OCI-LY7 (cell line): ENCODE results near the gene FAM13C. TPM values are rescaled to one million over a fixed set of nuclear protein-coding genes. Genes with fewer than 3 reads are reported as not detected.
"Not testable (repeated sequence)": the region's sequence is repeated elsewhere in the genome, so short reads cannot be mapped to it uniquely, and the experiment has no call there.

Source experiments
- BruUV-seq: library from RNA; stranded (reverse); fragments of 400-500 nt; replicated peaks from 2 replicates; lab custom pipeline; 2021; lab: Mats Ljungman, UMichigan
- CTCF ChIA-PET: fragments of 300-600 bp; sonication (Branson Sonifier 250); formaldehyde crosslinking; loops from one replicate; lab custom pipeline; 2022; ENCODE audit warnings: antibody characterized with exemption; ENCODE audit not compliant: unreplicated experiment; lab: Charles Lee
- POLR2A ChIA-PET: fragments of 300-600 bp; sonication (Branson Sonifier 250); formaldehyde crosslinking; loops from one replicate; lab custom pipeline; 2022; ENCODE audit warnings: antibody characterized with exemption; lab: Charles Lee
- DNase-seq: peaks from one replicate; pipeline ENCODE4 v3.0.0-alpha.2; 2015; ENCODE audit warnings: low spot score
- H2AFZ ChIP-seq: fragments of 200-600 bp; sonication (generic), shearing (Covaris generic); 2 replicates; pipeline ENCODE4 v1.6.1; 2014; ENCODE audit warnings: mild to moderate bottlenecking, antibody characterized with exemption, low read length, moderate library complexity
- H3K27ac ChIP-seq: fragments of 200-600 bp; sonication (generic); 2 replicates; pipeline ENCODE4 v1.5.1; 2014; ENCODE audit warnings: mixed run types, low read depth, mild to moderate bottlenecking, moderate library complexity, low read length, inconsistent platforms; ENCODE audit not compliant: poor library complexity, severe bottlenecking
- H3K36me3 ChIP-seq: fragments of 200-600 bp; sonication (generic); 2 replicates; pipeline ENCODE4 v1.6.1; 2014; ENCODE audit warnings: mild to moderate bottlenecking, antibody characterized with exemption, low read length, moderate library complexity, mixed read lengths; ENCODE audit not compliant: insufficient read depth
- H3K4me1 ChIP-seq: fragments of 200-600 bp; sonication (generic); 2 replicates; pipeline ENCODE4 v1.5.1; 2014; ENCODE audit warnings: mild to moderate bottlenecking, low read length; ENCODE audit not compliant: insufficient read depth, poor library complexity, severe bottlenecking
- H3K4me2 ChIP-seq: fragments of 200-600 bp; sonication (generic); 2 replicates; pipeline ENCODE4 v1.6.1; 2014; ENCODE audit warnings: mild to moderate bottlenecking, low read length
- H3K4me3 ChIP-seq: fragments of 200-600 bp; sonication (generic); 2 replicates; pipeline ENCODE4 v1.5.1; 2014; ENCODE audit warnings: mild to moderate bottlenecking, low read depth, low read length; ENCODE audit not compliant: poor library complexity, severe bottlenecking
- H3K79me2 ChIP-seq: fragments of 200-600 bp; sonication (generic); 2 replicates; pipeline ENCODE4 v1.6.1; 2016; ENCODE audit warnings: low read depth, mild to moderate bottlenecking, low read length, moderate library complexity, mixed read lengths; ENCODE audit not compliant: insufficient read depth
- H3K9me2 ChIP-seq: fragments of 200-600 bp; sonication (generic); 2 replicates; pipeline ENCODE4 v1.6.1; 2016; ENCODE audit warnings: mild to moderate bottlenecking, low read length, mixed read lengths; ENCODE audit not compliant: insufficient read depth
- H3K9me3 ChIP-seq: fragments of 200-600 bp; sonication (generic); 2 replicates; pipeline ENCODE4 v1.6.1; 2014; ENCODE audit warnings: mild to moderate bottlenecking, mixed run types, low read length, mixed read lengths
- H4K20me1 ChIP-seq: fragments of 200-600 bp; sonication (generic); 2 replicates; pipeline ENCODE4 v1.6.1; 2014; ENCODE audit warnings: mild to moderate bottlenecking, antibody characterized with exemption, low read length, moderate library complexity, mixed read lengths; ENCODE audit not compliant: insufficient read depth
- EZH2phosphoT487 ChIP-seq: fragments of 200-600 bp; sonication (generic); IDR thresholded peaks from 2 replicates; pipeline ENCODE4 v1.6.1; 2018; ENCODE audit warnings: low read depth, borderline replicate concordance, mild to moderate bottlenecking, mixed run types, antibody characterized with exemption, low read length, moderate library complexity, mixed read lengths
- intact Hi-C: fragments of 100-400 bp; cut with micrococcal nuclease; formaldehyde crosslinking; loops from one replicate; pipeline ENCODE4 v1.10.0; 2022; ENCODE audit not compliant: unreplicated experiment
- total RNA-seq, 2 experiments: library from RNA; depleted of rRNA in 1 of 2; stranded (reverse); fragments of >200 nt in 1 of 2; shearing (Covaris generic) in 1 of 2; gene quantifications; 2 replicates each; pipeline ENCODE4 v1.2.3, GENCODE V29; 2014 to 2022
- TF ChIP-seq, protein P1 (sequence below): fragments of 200-600 bp; sonication (generic); conservative IDR thresholded peaks from 2 replicates; pipeline ENCODE4 v1.5.1; 2014; ENCODE audit warnings: mild to moderate bottlenecking, antibody characterized with exemption, low read length, moderate library complexity, mixed read lengths

The FAM13C gene
- total RNA-seq, 2 experiments from 2014 or later, result not detected

DNA sequence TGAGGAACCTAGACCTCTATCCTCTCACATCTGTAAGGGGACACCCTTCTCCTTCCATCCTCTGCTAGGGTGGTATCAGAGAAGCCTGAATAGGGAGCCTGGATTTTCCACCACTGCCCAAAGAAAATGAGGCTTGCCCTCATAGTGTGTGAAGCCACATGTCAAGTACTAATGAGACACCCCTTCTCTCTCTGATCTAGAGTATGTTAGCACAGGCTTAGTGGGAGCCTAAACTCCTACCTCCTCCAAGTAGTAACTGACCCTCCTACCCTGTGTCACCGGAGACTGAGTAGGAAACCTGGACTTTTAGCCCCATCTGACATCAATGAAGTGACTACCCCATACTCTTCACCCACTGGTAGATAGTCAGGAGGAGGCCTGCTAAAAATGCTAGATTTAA lies 120.3 kb downstream of the FAM13C start:
- Histone ChIP-seq H3K4me3 (no peak overlapping the region), H2AFZ (no peak overlapping the region), H4K20me1 (no peaks in the 10 kb centered on the region), H3K9me2 (no peaks in the 10 kb centered on the region), H3K9me3 (no peaks in the 10 kb centered on the region), H3K36me3 (no peaks in the 10 kb centered on the region), H3K79me2 (no peaks in the 10 kb centered on the region), H3K4me1 (no peaks in the 10 kb centered on the region), H3K4me2 (no peak overlapping the region), H3K27ac (no peak overlapping the region)
- ChIA-PET POLR2A (no interaction called here), CTCF (no interaction called here)
- no peak for DNase-seq
- no TSS peak for BruUV-seq
- intact Hi-C loops, result loop anchor here (10.0 kb wide), 1 partner anchor 793 kb away; no protein-coding TSS in a partner anchor
- TF ChIP-seq, protein P1, sequence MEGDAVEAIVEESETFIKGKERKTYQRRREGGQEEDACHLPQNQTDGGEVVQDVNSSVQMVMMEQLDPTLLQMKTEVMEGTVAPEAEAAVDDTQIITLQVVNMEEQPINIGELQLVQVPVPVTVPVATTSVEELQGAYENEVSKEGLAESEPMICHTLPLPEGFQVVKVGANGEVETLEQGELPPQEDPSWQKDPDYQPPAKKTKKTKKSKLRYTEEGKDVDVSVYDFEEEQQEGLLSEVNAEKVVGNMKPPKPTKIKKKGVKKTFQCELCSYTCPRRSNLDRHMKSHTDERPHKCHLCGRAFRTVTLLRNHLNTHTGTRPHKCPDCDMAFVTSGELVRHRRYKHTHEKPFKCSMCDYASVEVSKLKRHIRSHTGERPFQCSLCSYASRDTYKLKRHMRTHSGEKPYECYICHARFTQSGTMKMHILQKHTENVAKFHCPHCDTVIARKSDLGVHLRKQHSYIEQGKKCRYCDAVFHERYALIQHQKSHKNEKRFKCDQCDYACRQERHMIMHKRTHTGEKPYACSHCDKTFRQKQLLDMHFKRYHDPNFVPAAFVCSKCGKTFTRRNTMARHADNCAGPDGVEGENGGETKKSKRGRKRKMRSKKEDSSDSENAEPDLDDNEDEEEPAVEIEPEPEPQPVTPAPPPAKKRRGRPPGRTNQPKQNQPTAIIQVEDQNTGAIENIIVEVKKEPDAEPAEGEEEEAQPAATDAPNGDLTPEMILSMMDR, result no peak
- no peak for TF ChIP-seq EZH2phosphoT487

DNA sequence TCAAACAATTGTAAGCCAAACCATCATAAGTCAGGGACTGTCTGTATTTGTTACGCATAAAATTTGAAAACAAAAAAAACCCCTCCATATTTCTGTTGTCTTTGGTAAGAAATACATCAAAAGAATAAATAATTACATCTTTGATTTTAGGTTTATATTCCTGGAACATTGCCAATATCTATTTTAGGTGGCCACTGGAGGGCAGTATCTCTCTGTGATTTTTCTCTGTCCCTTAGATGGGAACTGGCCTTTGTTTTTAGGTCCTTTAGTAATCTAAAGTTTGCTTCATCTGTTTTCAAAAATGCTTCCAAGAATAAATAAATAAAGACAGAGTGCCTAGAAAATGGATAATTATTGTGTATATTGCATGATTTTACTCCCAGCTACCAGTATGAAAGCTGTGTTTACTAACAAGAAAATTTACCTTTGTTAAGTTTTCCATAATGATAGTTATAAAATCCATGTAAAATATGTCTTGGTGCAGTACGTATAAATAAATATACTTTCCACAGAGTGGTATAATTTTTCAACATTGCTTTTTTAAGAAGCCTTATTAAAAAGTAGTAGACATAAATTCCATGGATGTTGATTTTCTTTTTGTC lies 121.7 kb downstream of the FAM13C start:
- CTCF ChIA-PET, result no interaction called here
- no peak overlapping the region for H2AFZ ChIP-seq
- H3K4me1 ChIP-seq, result no peaks in the 10 kb centered on the region
- TF ChIP-seq, protein P1, result peak; percentile 84
- TF ChIP-seq EZH2phosphoT487, result no peak
- no peak overlapping the region for H3K27ac ChIP-seq
- H3K9me2 ChIP-seq, result no peaks in the 10 kb centered on the region
- no peak overlapping the region for H3K4me3 ChIP-seq
- no peaks in the 10 kb centered on the region for H3K9me3 ChIP-seq
- no peaks in the 10 kb centered on the region for H3K36me3 ChIP-seq
- H4K20me1 ChIP-seq, result no peaks in the 10 kb centered on the region
- no TSS peak for BruUV-seq
- intact Hi-C loops, result loop anchor here (2.0 to 10.0 kb wide), 2 partner anchors 382 to 794 kb away; no protein-coding TSS in a partner anchor
- POLR2A ChIA-PET, result no interaction called here
- DNase-seq, result peak; percentile 16
- H3K79me2 ChIP-seq, result no peaks in the 10 kb centered on the region
- no peak overlapping the region for H3K4me2 ChIP-seq

DNA sequence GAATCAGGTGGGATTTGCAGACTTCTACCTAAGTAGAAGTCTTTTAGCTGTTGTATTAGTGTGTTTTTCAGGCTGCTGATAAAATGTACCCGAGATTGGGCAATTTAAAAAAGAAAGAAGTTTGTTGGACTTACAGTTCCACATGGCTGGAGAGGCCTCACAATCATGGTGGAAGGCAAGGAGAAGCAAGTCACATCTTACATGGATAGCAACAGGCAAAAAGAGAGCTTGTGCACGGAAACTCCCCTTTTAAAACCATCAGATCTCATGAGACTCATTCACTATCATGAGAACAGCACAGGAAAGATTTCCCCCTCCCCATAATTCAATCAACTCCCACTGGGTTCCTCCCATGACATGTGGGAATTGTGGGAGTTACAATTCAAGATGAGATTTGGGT lies 123.2 kb downstream of the FAM13C start:
- H3K4me2 ChIP-seq, H3K79me2 ChIP-seq, H3K4me1 ChIP-seq, H3K9me3 ChIP-seq, H3K4me3 ChIP-seq, H3K9me2 ChIP-seq, CTCF ChIA-PET, BruUV-seq, DNase-seq, intact Hi-C loops, H3K27ac ChIP-seq, H3K36me3 ChIP-seq, H2AFZ ChIP-seq, H4K20me1 ChIP-seq, POLR2A ChIA-PET: not testable (repeated sequence)
